Ascending aorta (tissue), 2 donors: ENCODE data around the gene PPP1R27. TPM values are rescaled to one million over a fixed set of nuclear protein-coding genes. Genes with fewer than 3 reads are reported as not detected.

Source experiments
- DNase-seq, 2 donors: peaks; one replicate each; pipeline ENCODE4 v3.0.0-alpha.2; 2019; ENCODE audit warnings: low spot score in 2 of 2
- H3K27ac ChIP-seq, 2 donors: fragments of 200-600 bp; sonication (generic); one replicate each; pipeline ENCODE4 v1.5.1; 2016 to 2017; ENCODE audit warnings: mild to moderate bottlenecking in 1 of 2
- H3K27me3 ChIP-seq: fragments of 200-600 bp; sonication (generic); one replicate; pipeline ENCODE4 v1.5.1; 2017
- H3K36me3 ChIP-seq, 2 donors: fragments of 200-600 bp; sonication (generic); one replicate each; pipeline ENCODE4 v1.5.1; 2016
- H3K4me1 ChIP-seq, 2 donors: fragments of 200-600 bp; sonication (generic); one replicate each; pipeline ENCODE4 v1.5.1; 2016 to 2017; ENCODE audit warnings: mild to moderate bottlenecking in 1 of 2
- H3K4me3 ChIP-seq, 2 donors: fragments of 200-600 bp; sonication (generic); one replicate each; pipeline ENCODE4 v1.5.1; 2016 to 2017; ENCODE audit warnings: mild to moderate bottlenecking in 1 of 2
- H3K9me3 ChIP-seq, 2 donors: fragments of 200-600 bp; sonication (generic); one replicate each; pipeline ENCODE4 v1.5.1; 2016
- intact Hi-C: fragments of 100-400 bp; cut with DNase I; formaldehyde crosslinking; loops from one replicate; pipeline ENCODE4 v1.15.1; 2023
- total RNA-seq: library from RNA; depleted of rRNA; stranded (reverse); fragments of >200 nt; gene quantifications from one replicate; pipeline ENCODE4 v1.1.0, GENCODE V29; 2016
- TF ChIP-seq, protein P1 (sequence below), 3 experiments: fragments of 200-600 bp in 2 of 3; fragments of 450-650 bp in 1 of 3; sonication (generic) in 2 of 3; IDR thresholded peaks; one replicate each; pipeline ENCODE4 v1.5.1; 2016 to 2019; ENCODE audit warnings: antibody characterized with exemption in 3 of 3, mild to moderate bottlenecking in 1 of 3, moderate library complexity in 1 of 3

The PPP1R27 gene
- total RNA-seq, 1 donor from 2014 or later, result not detected

DNA sequence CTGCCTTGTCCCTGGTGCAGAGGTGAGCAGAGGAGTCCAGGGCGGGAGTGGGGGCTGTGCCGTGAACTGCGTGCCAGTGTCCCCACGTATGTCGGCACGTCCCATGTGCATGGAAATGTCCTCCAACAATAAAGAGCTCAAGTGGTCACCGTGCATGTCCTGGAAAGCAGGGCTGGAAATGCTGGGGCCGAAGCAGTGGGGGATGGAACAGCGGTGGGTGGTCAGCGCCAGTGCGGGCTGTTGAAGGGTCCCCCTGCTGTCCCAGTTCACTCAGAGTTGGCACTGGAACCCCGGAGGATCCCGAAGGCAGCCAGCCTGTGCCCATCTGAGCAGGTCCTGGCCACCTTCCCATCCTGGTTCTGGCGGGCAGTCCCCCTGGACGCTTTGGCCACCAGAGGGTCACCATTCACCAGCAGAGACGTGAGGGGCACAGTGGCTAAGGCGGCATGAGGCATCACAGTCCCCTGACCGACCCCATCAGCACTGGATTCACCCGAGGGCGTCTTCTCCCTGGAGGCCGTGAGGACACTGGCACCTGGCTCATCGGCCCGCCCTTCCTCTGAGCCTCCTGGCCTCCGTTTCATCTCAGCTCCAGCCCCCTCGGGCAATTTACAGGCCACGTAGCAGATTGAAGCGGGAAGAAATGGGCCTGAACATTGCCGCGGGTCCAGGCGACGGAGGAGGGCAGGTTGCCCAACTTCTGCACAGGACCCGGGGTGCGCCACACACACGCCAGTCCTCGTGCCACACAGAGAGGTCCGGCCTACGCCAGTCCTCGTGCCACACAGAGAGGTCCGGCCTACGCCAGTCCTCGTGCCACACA, 20.8 kb downstream of the PPP1R27 start:
- Histone ChIP-seq H3K36me3 (no peaks in the 10 kb centered on the region), H3K4me3 (no peak overlapping the region), H3K9me3 (no peaks in the 10 kb centered on the region), H3K27me3 (no peaks in the 10 kb centered on the region), H3K27ac (no peak overlapping the region), H3K4me1 (no peaks in the 10 kb centered on the region)
- no peak for DNase-seq
- intact Hi-C loops, result no loop called here
- TF ChIP-seq, protein P1, sequence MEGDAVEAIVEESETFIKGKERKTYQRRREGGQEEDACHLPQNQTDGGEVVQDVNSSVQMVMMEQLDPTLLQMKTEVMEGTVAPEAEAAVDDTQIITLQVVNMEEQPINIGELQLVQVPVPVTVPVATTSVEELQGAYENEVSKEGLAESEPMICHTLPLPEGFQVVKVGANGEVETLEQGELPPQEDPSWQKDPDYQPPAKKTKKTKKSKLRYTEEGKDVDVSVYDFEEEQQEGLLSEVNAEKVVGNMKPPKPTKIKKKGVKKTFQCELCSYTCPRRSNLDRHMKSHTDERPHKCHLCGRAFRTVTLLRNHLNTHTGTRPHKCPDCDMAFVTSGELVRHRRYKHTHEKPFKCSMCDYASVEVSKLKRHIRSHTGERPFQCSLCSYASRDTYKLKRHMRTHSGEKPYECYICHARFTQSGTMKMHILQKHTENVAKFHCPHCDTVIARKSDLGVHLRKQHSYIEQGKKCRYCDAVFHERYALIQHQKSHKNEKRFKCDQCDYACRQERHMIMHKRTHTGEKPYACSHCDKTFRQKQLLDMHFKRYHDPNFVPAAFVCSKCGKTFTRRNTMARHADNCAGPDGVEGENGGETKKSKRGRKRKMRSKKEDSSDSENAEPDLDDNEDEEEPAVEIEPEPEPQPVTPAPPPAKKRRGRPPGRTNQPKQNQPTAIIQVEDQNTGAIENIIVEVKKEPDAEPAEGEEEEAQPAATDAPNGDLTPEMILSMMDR (IDR thresholded peaks at IDR 0.05), result no peak

DNA sequence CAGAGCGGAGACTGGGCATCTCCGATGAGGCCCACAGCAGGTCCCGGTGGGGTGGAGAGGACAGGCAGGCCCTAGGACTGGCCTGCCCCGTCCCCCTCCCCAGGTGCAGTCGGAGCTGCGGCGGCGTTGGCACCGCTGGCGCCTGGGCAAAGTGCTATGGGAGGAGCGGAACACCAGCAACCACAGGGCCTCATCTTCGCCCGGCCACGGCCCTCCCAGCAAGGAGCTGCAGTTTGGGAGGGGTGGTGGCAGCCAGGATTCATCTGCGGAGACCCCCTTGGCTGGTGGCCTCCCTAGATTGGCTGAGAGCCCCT, 21.5 kb downstream of the PPP1R27 start:
- H3K9me3 ChIP-seq, result no peaks in the 10 kb centered on the region
- intact Hi-C loops, result no loop called here
- no peak for DNase-seq
- H3K27ac ChIP-seq, result no peak overlapping the region
- H3K36me3 ChIP-seq, result no peaks in the 10 kb centered on the region
- H3K4me1 ChIP-seq, result no peaks in the 10 kb centered on the region
- no peaks in the 10 kb centered on the region for H3K27me3 ChIP-seq
- TF ChIP-seq, protein P1 (IDR thresholded peaks at IDR 0.05), result no peak
- no peak overlapping the region for H3K4me3 ChIP-seq

DNA sequence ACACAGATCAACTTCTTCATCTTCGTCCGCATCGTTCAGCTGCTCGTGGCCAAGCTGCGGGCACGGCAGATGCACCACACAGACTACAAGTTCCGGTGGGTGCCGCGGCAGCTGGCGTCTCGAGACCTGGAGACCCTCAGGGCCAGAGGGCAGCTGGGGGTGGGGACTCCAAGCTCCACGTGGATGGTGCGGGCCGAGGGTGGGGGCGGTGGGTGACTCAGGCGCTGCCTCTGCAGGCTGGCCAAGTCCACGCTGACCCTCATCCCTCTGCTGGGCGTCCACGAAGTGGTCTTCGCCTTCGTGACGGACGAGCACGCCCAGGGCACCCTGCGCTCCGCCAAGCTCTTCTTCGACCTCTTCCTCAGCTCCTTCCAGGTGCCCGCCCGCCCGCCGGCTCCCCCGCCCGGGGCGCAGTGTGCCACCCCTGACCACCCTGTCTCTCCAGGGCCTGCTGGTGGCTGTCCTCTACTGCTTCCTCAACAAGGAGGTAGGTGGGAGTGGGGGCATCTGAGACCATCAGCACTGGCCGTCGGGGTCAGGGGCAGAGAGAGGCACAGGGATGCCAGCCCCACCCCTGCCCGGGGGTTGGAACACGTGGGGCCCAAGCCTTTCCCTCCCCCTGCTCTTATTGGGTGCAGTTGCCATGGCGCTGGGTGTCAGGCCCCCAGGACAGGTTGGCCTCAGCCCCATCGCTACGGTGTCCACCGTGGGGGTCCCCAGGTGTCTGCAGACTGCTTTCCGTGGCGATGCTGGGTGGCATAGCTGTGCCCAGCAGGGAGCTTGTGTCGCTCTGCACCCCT, 22.1 kb downstream of the PPP1R27 start:
- Histone ChIP-seq H3K27me3 (no peaks in the 10 kb centered on the region), H3K27ac (no peak overlapping the region), H3K9me3 (no peaks in the 10 kb centered on the region), H3K4me1 (no peaks in the 10 kb centered on the region), H3K4me3 (no peak overlapping the region), H3K36me3 (no peaks in the 10 kb centered on the region)
- intact Hi-C loops, result no loop called here
- TF ChIP-seq, protein P1 (IDR thresholded peaks at IDR 0.05), result no peak
- DNase-seq, result no peak

DNA sequence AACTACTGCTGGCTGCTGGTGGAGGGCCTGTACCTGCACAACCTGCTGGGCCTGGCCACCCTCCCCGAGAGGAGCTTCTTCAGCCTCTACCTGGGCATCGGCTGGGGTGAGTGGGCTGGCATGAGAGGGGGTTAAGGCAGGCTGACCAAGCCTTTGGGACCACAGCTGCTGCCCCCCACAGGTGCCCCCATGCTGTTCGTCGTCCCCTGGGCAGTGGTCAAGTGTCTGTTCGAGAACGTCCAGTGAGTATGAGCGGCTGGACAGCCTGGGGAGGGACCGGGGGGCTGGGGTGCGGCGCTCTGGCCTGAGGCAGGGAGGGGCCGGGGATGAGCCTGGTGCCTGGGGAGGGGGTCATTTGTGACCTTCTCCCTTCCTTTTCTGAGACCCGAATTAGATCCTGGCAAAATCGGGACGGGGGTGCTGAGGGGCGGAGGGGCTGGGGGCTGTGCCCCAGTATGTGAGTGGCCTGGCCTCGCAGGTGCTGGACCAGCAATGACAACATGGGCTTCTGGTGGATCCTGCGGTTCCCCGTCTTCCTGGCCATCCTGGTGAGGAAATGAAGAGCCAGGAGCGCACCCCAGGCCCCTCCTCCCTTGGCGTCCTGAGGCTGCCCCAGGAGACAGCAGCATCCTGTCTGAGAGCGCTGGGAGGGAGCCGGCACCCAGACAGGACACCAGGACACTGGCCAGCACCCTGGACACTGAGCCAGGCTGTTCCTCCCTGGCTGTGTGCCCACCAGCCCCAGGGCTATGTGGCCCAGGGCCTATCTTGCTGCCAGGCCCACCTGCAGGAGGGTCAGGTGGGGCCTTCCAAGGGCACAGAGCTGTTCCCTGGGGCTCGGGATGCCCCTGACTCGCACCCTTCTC, 22.9 kb downstream of the PPP1R27 start:
- Histone ChIP-seq H3K36me3 (no peaks in the 10 kb centered on the region), H3K9me3 (no peaks in the 10 kb centered on the region), H3K27ac (no peak overlapping the region), H3K4me3 (no peak overlapping the region), H3K27me3 (no peaks in the 10 kb centered on the region), H3K4me1 (no peaks in the 10 kb centered on the region)
- TF ChIP-seq, protein P1 (IDR thresholded peaks at IDR 0.05), result no peak
- DNase-seq, result no peak
- intact Hi-C loops, result no loop called here

DNA sequence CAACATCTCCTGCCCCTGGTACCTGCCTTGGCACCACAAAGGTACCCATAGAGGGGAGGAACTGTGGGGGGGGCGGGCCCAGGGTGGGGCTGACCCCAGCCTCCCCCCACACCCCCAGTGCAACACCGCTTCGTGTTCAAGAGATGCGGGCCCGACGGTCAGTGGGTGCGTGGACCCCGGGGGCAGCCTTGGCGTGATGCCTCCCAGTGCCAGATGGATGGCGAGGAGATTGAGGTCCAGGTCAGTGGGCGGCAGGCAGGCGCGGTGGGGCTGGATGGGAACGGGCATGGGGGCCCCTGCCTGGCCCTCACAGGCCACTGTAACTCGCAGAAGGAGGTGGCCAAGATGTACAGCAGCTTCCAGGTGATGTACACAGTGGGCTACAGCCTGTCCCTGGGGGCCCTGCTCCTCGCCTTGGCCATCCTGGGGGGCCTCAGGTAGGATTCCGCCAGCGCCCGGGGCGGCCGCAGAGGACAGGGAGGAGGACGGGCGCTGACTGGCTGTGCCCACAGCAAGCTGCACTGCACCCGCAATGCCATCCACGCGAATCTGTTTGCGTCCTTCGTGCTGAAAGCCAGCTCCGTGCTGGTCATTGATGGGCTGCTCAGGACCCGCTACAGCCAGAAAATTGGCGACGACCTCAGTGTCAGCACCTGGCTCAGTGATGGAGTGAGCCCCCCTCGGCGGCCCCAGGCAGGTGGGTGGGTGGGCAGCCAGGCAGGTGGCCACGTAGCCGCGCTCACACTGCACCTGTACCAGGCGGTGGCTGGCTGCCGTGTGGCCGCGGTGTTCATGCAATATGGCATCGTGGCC, 23.8 kb downstream of the PPP1R27 start:
- intact Hi-C loops, result no loop called here
- Histone ChIP-seq H3K9me3 (no peaks in the 10 kb centered on the region), H3K4me1 (no peaks in the 10 kb centered on the region), H3K27me3 (peaks cover 4% of the 10 kb centered on the region), H3K4me3 (no peak overlapping the region), H3K27ac (no peak overlapping the region), H3K36me3 (no peaks in the 10 kb centered on the region)
- DNase-seq, result no peak
- TF ChIP-seq, protein P1 (IDR thresholded peaks at IDR 0.05), result no peak
